GM21447 (cell line): Measurements from ENCODE around the gene P4HA2.
A peak's percentile ranks its signal among the peaks of the same experiment; 100 is the strongest.
"Not testable (repeated sequence)": the region's sequence is repeated elsewhere in the genome, so short reads cannot be mapped to it uniquely, and the experiment has no call there.

Experiments used
- ATAC-seq: cut with Tn5 transposase; IDR thresholded peaks from one replicate; pipeline ENCODE4 v1.9.1; 2021; ENCODE audit not compliant: unreplicated experiment

P4HA2 gene

DNA sequence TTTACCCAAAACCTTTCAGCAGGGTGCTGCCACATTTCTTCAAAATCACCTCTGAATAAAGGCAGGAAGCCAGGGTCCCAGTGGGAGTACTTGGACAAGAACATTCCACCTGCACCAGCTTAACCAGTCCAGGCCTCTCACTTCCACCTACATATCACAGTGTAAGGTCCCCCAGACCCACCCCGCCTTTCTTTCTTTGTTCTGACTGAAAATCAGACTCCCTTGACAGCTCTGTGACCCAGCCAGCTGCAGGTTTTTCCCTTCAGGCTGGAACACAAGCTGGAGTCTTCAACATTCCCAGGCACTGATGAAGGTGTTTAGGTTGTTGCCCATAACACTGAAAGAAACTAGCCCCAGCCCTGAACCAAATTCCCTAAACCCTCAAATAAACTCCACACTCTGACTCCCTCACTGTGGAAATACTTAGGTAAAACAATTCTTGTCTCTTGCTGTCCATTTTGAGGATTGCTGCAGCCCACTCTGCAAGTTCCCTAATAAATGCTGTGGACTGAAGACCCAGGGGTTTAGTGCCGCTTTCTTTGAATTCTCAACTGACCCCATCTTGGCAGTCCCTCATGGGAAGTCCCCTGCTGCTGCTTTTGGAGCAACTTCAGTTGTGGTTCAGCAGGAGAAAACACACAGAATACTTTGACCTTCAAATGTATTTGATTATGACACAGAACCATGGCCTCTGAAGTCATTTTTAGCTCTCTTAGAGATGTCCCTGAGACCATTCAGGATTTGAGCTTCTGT, 24.8 kb downstream of the P4HA2 start:
- ATAC-seq, result no peak

DNA sequence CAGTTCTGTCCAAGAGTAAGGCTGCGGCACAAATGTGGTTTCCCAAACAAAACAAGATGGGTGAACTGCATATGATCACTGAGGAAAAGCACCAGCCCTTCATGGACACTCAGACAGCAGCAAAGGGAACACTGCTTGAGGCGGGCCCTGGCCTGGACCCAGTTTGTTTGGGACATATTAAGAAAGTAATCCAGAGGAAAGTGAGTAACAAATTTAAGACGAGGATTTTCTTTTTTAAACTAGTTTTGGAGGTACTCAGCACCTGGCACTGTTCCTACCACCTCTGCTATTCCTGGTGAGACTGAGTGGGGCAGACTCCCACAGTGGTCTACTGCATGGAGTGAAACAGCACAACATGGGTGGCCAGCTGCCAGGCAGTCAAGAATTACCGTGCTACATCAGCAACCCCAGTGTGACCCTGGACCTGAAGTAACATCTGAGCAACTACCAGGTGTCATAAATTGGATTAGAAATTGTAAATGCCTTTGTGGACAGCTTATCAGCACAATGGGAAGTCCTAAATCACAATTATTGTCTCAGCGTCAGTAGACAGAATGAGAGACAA, 28.5 kb downstream of the P4HA2 start:
- no peak for ATAC-seq

DNA sequence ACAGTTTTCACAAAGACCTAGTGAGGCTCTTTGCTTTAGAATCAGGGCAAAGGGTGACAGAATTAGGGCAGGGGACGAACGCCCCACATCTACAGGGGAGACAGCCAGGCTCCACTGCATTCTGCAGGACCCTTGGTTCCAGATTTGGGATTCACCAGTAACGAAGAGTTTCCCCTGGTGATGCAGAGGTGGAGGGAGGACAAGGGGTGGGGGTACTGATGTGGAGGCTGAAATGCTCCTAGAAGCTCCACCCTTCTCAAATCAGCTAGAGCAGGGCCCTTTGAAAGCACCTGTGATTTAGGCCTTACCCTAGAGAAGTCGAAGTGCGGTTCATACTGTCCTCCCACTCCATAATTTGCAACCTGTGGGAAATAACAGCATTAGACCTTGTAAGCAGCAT, 29.1 kb downstream of the P4HA2 start:
- ATAC-seq, result no peak

DNA sequence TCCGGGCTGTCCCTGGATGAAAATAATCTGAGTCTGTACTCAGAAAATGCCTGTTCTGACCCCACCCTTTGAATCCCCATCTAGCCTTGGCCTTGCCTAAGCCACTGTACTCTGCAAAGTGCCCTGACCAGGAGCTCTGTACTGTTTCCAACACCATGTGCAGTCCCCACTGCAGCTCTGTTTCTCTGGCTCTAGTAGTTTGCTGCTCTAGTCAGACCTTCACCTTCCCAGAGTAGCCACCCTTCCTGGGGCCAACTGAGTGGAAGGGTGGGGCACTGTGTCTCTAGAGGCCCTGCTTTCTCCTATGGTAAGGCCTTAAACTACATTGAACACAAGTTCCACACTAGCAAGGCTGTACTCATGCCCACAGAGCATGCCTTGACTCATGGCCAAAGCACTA, 31.9 kb downstream of the P4HA2 start:
- ATAC-seq, result no peak

DNA sequence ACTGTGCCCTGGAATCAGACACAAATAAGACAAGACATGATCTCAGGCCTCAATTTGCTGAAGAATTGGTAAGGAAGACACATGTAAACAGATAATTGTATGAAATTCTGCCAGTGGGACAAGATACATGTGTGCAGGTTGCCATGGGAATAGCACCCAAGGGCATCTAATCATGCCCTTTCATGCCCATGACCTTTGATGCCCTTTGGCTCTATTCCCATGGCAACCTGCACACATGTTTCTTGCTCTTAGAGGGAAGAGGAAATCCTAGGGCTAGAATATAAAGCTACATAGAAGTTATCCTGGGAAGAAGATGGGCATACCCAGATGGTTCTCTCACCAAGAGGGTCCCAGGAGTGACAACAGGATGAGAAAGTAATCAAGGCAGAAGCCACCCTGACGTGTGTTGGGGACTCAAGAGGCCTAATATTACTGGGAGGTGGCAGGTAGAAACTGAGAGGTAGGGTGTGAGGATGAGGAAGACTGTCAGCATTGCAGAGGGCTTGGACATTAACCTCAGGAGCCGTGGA, 34.4 kb downstream of the P4HA2 start:
- ATAC-seq, result no peak

DNA sequence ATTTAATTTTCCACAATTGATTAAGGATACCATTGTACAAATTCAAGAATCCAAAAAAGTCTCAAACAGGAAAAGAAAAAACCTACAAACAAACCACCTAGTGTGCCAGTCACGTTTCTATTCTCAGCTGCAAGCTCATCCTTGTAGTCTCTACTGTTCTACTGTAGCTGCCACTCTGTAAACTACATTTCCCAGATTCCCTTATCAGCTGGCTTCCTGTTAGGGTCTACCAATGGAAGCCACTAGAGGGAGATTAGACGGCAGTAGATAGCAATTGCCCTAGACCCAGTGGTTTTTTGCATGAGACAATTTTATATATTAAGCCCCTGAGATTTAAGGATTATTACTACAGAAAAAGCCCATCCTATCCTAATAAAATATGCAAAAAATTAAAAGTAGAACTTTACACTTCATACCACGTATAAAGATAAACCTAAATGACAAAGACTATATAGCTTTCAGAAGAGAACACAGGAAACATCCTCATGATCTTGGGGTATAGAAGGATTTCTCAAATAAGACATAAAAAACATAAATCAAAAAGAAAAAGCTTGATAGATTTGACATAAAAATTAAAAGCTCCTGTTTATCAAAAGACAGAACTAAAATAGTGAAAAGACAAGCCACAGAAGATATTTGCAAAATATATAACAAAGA, 37.4 kb downstream of the P4HA2 start:
- peak; percentile 93 for ATAC-seq

DNA sequence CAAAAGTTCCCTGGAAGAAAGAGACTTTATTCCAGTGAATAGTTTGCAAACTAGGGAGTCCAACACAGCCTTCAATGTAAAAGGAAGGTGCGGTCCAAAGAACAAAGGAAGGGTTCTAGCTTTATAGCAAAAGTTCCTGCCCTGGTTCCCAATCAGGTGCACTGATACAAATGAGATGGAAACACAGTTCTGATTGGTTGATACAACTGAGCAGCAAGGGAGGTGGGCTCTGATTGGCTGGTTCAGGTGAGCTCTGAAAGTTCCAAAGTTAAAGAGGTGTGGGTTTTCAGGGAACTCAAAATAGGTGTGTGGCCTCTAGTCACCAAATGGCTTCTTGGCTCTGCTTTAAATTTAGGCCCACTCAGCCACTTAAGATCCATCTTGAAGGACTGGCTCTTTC, 43.1 kb downstream of the P4HA2 start:
- ATAC-seq, result no peak

DNA sequence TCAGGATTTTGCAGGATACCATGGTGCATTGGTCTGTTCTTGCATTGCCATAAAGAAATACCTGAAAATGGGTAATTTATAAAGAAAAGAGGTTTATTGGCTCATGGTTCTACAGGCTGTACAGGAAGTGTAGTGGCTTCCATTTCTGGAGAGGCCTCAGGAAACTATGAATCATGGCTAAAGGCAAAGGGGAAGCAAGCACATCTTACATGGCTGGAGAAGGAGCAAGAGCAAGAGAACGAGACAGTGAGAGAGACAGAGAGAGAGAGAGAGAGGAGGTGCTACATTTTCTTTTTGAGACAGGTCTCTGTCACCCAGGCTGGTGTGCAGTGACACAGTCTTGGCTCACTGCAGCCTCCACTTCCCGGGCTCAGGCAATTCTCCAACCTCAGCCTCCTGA, 43.9 kb downstream of the P4HA2 start:
- ATAC-seq, result no peak

DNA sequence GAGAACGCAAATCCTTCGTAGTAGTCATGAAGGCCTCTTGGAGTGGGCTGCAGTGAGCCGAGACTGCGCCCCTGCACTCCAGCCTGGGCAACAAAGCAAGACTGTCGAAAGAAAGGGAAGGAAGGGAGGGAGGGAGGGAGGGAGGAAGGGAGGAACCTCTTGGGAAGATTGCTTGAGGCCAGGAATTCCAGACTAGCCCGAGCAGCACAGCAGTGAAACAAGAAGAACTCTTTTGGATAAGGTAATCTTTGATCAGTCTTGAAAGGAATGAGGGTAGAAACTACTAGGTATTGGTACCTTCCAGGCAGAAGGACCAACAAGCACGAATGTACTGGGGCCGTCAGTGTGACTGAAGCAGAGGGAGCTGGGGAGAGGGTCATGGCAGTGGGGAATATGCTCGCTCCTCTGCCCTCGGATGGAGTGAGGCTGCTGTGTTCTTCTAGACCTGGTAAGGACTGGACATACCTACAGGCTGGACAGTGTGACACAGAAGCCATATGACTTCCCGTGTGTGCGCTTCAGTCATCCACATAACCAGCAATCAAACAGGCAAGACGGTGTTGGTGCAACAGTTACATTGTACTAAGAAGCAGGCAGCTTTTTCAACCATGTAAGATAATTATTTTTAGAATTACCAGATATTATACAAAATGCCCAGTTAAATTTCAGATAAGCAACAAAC, 45.2 kb downstream of the P4HA2 start:
- no peak for ATAC-seq

DNA sequence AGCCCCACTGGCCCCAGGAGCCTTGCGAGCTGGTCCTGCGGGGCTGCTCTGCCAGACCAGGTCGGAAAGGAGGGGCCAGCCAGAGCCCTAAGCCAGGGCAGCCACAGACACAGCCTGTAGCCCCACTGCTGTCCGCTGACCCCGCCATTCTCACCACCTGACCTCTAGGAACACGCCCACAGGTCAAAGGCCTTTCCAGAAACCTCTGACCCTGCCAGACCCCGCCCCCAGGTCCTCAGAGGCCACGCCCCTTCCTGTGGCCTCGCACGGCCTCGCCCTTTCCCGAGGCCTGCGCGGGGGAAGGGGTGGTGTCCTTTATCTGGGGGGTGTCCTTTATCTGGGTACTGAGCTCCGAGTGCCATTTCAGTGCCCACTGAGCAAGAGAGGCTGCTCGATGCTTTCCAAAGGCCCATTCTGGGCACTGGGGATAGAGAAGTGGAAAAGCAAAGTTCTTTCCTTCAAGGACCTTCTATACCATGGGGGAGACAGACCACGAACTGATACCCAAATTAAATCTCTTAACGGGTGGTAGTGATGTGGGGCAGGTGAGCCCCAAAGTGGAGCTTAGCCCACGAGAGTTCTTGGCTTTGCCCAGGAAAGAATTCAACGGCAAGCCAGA, 46.5 kb downstream of the P4HA2 start:
- ATAC-seq, result no peak

DNA sequence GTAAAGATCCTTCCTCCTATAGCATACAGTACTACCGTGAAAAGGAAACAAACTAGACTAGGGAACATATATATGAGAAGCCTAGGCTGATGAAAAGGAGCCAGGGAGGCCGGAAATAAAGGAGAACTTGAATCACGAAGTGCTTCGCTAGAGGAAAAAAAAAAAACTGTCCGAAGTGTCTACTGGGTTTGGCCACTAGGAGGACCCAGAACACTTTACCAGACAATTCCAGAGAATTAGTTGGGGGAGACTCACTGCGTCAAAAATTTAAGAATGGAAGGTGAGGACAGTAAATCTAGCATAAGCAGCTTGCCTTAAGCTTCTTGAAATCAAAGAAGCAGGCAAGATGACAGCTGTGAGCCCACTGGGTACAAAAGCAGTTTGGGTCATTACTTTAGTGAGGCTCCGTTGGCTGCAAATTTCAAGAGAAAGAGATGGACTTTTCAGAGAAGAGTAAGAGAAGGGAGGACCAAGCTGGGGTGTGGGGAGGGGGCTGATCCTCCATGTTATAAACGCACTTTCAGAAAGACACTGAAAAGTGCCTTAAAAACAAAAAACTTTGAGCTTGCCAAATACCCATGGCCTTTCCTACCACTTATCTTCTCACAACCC, 47.4 kb downstream of the P4HA2 start:
- ATAC-seq, result no peak

DNA sequence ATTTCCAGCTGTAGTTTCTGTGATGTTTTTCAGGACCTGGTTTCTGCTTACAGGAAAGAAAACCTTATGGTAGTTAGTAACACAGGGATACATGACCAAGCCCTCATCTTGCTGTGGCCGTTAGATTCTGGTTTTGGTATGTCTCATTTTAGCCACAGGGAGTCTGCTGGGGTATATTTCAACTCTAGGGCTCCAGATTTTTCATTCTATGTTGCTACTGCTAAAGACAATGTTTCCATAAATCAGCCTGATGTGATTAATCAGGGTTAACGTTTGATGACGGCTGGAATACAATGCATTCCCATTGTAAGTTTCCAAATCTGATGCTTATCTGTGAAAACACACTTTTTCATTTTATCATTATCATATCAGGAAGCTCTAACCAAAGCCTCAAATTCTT, 48.2 kb downstream of the P4HA2 start:
- ATAC-seq, result no peak

DNA sequence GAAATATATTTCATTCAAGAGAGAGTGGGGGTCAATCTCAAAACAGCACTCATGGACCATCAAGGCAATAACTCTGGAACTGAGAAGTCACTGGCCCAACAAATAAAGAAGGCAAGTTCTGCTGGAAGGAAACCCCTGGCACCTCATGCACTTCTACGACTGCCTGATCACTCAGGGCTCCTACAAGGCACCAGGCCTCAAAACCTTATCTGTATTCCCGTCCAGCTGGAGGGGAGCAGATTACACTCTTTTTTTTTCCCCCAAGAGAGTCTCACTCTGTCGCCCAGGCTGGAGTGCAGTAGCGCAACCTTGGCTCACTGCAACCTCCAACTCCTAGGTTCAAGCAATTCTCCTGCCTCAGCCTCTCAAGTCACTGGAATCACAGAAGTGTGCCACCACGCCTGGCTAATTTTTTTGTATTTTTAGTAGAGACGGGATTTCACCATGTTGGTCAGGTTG, 49.9 kb downstream of the P4HA2 start:
- ATAC-seq, result no peak

DNA sequence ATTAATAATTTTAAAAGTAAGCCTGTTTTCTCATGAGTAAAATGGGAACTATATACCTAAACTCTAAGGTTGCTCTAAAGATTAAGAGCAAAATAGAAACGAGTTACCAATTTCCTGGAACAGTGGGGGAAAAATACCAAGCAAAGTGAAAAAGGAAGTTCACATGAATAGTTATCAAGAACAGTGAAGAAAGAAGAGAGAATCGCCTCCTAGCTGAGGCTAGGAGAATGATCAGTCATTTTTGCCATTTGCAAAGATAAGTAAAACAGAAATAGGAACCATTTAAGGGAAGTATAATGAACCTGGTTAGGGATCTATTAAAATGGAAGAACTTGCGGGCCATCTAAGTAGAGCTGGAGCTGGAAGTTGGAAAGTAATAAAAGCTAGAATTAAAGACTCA, 50.7 kb downstream of the P4HA2 start:
- ATAC-seq, result peak; percentile 69

DNA sequence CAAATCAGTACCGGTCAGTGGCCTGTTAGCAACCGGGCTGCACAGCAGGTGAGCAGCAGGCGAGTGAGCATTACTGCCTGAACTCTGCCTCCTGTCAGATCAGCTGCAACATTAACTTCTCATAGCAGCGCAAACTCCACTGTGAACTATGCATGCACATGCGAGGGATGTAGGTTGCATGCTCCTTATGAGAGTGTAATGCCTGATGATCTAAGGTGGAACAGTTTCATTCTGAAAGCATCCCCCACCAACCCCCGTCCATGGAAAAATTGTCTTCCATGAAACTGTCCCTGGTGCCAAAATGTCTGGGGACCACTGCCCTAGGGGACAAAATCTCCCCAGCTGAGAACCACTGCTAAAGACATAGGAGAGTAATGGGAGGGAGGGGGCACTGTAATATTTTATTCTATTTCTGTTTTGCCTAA, 51.1 kb downstream of the P4HA2 start:
- ATAC-seq, result peak; percentile 32

DNA sequence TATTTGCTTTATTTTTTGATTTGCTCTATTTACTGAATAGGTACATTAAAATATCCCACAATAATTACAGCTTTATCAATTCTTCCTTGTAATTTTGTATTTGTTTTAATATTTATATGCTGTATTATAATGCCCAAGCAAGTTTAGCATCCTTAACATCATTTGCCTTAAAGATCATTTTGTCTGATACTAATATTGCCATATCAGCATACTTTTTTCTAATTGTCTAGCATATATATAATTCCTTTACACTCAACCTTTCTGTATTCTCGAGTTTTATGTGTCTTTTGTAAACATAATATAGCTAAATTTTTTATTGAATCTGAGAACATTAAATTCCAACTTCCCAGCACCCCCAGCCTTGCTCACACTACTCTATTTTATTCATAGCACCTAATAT, 64.7 kb downstream of the P4HA2 start:
- ATAC-seq, result no peak

DNA sequence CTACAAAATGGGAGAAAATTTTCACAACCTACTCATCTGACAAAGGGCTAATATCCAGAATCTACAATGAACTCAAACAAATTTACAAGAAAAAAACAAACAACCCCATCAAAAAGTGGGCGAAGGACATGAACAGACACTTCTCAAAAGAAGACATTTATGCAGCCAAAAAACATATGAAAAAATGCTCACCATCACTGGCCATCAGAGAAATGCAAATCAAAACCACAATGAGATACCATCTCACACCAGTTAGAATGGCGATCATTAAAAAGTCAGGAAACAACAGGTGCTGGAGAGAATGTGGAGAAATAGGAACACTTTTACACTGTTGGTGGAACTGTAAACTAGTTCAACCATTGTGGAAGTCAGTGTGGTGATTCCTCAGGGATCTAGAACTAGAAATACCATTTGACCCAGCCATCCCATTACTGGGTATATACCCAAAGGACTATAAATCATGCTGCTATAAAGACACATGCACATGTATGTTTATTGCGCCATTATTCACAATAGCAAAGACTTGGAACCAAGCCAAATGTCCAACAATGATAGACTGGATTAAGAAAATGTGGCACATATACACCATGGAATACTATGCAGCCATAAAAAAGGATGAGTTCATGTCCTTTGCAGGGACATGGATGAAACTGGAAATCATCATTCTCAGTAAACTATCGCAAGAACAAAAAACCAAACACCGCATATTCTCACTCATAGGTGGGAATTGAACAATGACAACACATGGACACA, 65.9 kb downstream of the P4HA2 start:
- not testable (repeated sequence) for ATAC-seq

DNA sequence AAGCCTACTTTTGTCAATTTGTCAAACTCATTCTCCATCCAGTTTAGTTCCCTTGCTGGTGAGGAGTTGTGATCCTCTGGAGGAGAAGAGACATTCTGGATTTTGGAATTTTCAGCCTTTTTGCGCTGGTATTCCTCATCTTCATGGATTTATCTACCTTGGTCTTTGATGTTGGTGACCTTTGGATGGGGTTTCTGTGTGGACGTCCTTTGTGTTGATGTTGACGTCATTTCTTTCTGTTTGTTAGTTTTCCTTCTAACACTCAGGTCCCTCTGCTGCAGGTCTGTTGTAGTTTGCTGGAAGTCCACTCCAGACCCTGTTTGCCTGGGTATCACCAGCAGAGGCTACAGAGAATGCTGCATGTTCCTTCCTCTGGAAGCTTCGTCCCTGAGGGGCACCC, 71.2 kb downstream of the P4HA2 start:
- ATAC-seq, result no peak

DNA sequence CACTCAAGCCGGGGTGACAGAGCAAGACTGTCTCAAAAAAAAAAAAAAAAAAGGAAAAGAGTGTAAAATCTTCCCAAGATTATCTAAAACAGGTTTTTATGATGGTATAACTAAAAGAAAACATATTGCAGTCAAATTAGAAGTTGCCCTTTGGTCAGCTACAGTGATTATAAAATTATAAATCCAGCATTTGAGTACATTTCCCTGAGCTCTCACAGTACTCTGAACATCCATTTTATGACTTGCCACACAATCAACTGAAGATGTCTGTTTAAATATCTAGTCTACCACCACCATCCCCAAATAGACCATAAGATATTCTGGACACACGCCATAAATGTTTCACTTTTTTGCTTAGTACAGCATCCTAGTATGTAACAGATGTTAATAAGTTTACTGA, 77.1 kb downstream of the P4HA2 start:
- ATAC-seq, result no peak

DNA sequence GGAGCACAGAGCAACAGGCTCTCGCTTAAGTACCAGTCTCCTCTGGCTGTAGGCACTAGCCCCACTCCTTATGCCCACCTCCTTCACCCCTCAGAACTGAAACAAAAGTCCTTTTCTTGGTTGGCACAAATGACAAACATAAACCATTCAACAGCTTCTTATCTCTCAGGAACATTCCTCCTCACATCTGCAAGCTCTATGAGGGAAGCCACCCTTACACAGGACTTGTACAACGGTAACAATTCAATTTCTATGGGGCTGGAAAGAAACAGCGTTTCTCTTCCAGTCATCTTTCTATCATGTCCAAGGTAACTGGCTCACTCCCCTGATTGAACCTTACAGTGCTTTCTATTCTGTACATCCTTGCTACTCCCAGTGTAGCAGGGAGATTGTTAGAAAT, 80.0 kb downstream of the P4HA2 start:
- no peak for ATAC-seq
